Left forelimb (tissue), 1 donor: ENCODE data around the gene CXorf65.

ENCODE experiments used
- DNase-seq: peaks from one replicate; pipeline ENCODE4 v3.0.0-alpha.2; 2018; ENCODE audit warnings: low spot score

Gene CXorf65

GRCh38 chrX:71106427-71106826 lies at the start of gene CXorf65:
CXorf65 (minus strand) TSS chrX:71106740; CDS start chrX:71106556, 184 bp downstream.
- DNase-seq, result no peak

- DNase-seq, result no peak
Observed at GRCh38 chrX:71154641-71155040, 48.1 kb upstream of the CXorf65 start.

- no peak for DNase-seq
Observed at GRCh38 chrX:71154196-71154595, 47.7 kb upstream of the CXorf65 start.

GRCh38 chrX:71151366-71151765 lies 44.8 kb upstream of the CXorf65 start:
- no peak for DNase-seq

- no peak for DNase-seq
Observed at GRCh38 chrX:71148278-71148663, 41.7 kb upstream of the CXorf65 start.

GRCh38 chrX:71147496-71148277 lies 41.1 kb upstream of the CXorf65 start:
- DNase-seq, result no peak

DNA sequence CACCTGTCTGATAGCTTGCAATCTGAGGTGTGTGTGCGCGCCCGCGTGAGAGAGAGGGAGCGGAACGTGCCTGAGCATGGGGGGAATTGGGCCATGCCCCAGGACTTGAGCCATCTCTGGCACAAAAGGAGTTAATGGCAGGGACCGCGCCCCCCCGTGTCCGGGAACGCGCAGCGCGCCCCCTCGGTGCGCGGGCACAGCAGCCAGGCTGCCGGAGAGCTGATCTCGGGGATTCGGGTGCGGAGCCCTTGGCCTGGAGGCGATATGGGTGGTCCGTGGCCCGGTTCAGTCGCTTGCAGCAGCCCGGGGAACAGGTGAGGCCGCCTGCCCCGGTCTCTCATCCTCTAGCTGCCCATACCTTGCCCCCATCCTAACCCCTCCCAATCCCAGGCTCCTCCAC lies 38.1 kb upstream of the CXorf65 start, which contains the start of gene NLGN3:
Gene NLGN3, plus strand, starts transcription at position 191 of the 400 bp plus-strand sequence. CDS start 2,909 bp downstream, outside the sequence.
- no peak for DNase-seq

DNA sequence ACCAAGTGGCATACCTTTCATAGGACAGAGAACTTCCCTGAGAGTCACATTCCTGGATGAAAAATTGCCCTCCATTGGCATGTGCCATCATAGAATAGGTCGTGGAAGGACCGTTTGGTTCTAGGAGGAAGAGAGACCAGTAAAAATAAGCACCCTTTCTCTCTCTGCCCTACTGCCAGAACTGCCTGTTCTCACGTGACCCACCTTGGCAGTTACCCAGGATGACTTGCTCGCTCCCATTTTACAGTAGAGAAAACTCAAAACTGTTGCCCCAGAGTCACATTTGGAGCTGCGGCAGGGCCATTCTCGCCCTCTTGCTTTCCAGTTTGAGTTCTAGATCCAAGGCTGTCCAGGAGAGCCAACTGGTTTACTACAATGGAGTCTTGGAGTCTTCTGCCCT lies 37.0 kb upstream of the CXorf65 start:
- no peak for DNase-seq

GRCh38 chrX:71140440-71140839 lies 33.9 kb upstream of the CXorf65 start:
- DNase-seq, result no peak

DNA sequence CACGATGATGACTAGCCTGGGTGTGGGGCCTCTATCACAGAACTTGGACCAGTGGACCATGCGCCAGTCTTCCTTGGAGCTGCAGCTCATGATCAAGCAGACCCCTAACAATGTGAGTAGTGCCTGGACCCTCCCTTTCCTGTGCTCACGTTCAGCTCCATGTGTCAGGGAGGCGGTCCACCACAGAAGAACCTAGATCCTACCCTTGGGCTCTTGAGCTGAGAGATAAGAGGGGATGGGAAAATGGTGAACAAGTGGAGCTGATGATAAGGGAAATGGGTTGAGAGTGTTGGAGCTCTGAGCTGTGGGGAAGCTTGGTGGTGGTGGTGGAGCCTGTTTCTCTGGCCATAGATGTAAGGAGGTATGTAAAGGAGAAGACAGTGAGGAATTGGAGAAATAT lies 25.0 kb upstream of the CXorf65 start:
- DNase-seq, result no peak

GRCh38 chrX:71128915-71129765 lies 22.6 kb upstream of the CXorf65 start:
- no peak for DNase-seq

DNA sequence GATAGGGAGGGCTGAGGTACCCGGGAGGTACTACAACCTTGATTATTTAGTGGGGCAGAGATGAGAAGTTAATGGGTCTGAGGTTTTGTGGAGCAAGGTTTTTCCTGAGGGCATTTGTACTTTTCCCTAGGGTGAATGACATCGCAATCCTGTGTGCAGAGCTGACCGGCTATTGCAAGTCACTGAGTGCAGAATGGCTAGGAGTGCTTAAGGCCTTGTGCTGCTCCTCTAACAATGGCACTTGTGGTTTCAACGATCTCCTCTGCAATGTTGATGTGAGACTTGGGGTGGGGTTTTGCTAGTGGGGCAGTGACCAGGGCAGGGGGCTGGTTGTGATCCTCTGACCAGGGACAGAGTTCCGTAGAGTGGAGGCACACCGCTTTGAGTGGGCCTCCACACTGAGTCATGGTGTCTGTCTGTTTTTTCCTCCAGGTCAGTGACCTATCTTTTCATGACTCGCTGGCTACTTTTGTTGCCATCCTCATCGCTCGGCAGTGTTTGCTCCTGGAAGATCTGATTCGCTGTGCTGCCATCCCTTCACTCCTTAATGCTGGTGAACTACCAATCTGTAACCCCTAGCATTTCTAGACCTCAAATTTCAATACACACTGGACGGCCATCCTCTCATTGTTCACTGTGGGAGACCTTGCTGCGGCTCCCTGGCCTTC lies 21.8 kb upstream of the CXorf65 start:
- no peak for DNase-seq

GRCh38 chrX:71118985-71119535 lies 12.5 kb upstream of the CXorf65 start:
- DNase-seq, result no peak

DNA sequence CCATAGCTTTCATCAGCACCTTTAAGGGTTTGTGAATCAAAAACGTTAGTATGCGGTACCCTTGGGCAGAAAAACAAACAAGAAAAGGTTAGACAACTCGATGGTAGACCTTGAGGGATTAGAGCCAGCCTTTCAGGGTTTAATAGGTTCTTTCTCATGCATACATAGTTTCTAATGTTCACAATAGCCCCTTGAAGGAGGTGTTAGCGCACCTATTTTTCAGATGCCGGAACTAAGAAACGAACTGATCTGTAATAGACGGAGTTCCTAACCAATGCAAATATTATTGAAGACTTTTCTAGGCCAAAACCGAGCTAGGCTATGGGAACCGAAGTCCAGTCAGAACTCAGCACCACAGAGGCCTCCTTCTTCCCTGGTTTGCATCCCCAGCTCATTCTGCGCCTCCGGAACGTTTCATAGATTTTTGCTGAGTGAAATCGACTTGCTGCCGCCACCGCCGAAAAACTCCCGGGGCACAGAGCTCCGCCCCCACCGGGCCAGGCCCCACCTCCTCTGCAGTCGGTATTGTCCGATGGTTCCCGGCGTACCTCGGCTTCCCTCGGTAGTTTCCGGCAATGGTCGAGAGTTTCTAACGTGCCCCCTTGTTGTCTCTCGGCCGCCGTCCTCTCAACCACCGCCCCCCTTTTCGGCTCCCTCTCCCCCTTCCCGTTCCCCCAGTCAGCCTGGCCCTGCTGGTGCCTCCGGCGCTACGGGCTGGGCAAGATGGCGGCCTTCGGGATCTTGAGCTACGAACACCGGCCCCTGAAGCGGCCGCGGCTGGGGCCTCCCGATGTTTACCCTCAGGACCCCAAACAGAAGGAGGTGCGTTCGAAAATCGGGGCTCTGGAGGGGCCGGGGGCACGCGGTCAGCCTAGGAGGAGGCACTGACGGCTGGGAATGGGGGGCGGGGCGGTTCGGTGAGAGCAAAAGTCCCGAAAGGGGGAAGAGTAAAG lies 11.8 kb upstream of the CXorf65 start, which contains the start of gene MED12:
Gene MED12, plus strand, starts transcription at position 565 of the 953 bp plus-strand sequence. Its CDS starts 159 bp downstream, at position 724.
- DNase-seq, result peak; percentile 86

DNA sequence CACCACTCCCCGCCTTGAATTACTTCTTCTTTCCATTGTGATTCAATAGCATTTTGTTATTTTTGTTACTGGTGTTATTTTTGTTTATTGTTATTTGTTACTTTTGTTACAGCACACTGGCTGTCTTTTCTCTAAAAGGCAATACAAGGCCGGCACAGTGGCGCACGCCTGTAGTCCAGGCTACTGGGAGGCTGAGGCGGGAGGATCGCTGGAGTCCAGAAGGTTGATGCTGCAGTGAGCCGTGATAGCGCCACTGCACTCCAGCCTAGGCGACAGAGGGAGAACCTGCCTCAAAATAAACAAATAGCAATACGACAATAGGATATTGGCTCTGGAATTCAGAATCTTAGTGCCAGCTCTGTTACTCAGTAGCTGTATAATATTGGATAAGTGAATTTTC lies 10.8 kb upstream of the CXorf65 start:
- no peak for DNase-seq

- no peak for DNase-seq
Observed at GRCh38 chrX:71111921-71112431, 5.4 kb upstream of the CXorf65 start.

GRCh38 chrX:71111141-71111843 lies 4.8 kb upstream of the CXorf65 start, which contains the start of gene IL2RG:
IL2RG (minus strand) TSS chrX:71111577; CDS start chrX:71111539, 38 bp downstream.
- no peak for DNase-seq

DNA sequence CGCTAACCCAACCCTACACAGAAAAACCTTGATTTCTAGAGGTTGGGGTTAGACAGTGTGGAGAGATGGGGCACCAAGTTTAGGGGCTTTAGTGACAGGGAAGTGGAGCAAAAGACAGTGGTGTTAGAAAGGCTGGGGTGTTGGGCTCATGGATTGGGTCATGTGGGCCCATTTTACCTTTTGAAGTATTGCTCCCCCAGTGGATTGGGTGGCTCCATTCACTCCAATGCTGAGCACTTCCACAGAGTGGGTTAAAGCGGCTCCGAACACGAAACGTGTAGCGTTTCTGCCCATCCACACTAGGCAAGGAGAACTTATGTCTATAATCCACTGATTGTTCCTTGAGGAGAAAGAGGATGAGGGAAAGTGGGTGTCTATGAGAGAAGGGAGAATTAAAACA lies 2.5 kb upstream of the CXorf65 start:
- no peak for DNase-seq

- DNase-seq, result no peak
Observed at GRCh38 chrX:71107762-71108360, 1.3 kb upstream of the CXorf65 start.
